ENCODE measurements around the gene CRADD. TPM values are rescaled to one million over a fixed set of nuclear protein-coding genes. Genes with fewer than 3 reads are reported as not detected.
"Not testable (repeated sequence)": the region's sequence is repeated elsewhere in the genome, so short reads cannot be mapped to it uniquely, and the experiment has no call there.

The CRADD gene
- total RNA-seq, 2 experiments from 2014 or later = 10.1 to 11.8 TPM

- CTCF ChIA-PET = no interaction called here
Observed at GRCh38 chr12:93750056-93750455, 72.9 kb downstream of the CRADD start.

DNA sequence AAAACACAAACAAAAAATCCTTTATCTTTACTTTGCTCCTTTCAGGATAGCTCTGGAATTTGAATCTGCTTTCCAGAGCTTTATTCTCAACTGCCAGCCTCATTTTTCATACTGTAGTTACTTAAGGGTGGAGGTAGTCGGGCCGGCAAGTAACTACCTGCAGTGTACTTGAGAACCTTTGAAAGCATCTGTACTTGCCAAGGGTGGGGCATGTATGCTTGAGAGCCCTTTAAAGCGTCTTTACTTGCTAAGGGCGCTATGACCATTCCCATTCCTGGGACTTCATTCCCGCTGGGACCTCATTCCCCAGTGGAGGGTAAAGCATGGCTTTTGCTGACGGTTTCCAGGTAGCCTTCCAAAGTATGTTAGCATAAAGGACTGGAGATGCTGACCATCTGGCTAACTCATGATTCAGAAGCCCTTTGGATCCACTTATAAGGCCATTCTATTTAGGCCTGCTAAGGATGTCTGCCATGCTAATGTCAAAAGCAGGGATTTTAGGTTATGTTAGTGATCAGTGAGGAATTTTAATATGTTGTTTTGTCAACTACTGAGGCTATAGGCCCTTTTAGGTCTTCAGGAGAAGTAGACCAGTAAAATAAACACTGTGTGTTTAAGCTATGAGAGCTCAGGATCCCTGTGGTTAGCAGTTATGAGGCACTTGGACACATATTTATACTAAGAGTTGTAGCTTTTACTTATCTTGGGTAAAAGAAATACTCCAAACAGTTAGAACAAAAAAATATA is 74.9 kb downstream of the CRADD start:
- ChIA-PET CTCF (no interaction called here), POLR2A (no interaction called here)

More at GRCh38 chr12:93750056-93750455, 72.9 kb downstream of the CRADD start:
- POLR2A ChIA-PET = no interaction called here

DNA sequence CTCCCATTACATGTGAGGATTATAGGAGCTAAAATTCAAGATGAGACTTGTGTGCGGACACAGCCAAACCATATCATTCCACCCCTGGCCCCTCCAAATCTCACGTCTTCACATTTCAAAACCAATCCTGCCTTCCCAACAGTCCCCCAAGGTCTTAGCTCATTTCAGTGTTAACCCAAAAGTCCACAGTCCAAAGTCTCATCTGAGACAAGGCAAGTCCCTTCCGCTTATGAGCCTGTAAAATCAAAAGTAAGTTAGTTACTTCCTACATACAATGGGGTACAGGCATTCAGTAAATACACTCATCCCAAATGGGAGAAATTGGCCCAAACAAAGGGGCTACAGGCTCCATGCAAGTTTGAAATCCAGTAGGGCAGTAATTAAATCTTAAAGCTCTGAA is 76.1 kb downstream of the CRADD start:
- ChIA-PET CTCF (no interaction called here), POLR2A (no interaction called here)

DNA sequence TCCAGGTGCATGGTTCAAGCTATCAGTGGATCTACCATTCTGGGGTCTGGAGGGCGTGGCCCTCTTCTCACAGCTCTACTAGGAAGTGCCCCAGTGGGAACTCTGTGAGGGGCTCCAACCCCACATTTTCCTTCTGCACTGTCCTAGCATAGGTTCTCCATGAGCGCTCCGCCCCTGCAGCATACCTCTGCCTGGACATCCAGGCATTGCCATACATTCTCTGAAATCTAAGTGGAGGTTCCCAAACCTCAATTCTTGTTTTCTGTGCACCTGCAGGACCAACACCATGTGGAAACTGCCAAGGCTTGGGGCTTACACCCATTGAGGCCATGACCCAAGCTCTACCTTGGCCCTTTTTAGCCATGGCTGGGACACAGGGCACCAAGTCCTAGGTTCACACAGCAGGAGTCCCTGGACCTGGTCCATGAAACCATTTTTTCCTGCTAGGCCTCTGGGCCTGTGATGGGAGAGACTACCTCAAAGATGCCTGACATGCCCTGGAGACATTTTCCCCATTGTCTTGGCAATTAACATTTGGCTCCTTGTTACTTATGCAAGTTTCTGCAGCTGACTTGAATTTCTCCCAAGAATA is 76.8 kb downstream of the CRADD start:
- CTCF ChIA-PET = no interaction called here
- POLR2A ChIA-PET = no interaction called here

- POLR2A ChIA-PET, CTCF ChIA-PET: not testable (repeated sequence)
Observed at GRCh38 chr12:93754859-93755258, 77.7 kb downstream of the CRADD start.

DNA sequence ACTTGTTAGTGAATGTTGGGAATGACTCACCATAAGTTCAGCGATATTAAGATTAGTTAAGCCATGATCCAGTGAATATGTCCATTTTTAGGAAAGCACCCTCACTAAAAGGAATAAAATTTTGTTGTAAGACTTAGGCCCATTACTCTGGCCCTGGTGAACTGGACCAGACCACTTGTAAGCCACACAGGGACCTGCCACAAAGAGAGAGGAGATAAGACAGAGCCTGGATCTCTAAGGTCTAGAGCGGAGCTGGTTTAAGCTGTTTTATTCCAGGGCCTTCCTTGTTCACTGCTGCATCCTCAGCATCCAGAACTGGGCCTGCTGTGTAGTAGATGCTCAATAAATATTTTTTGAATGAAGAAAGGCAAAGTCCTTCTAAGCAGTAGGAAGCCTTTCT is 79.1 kb downstream of the CRADD start:
- ChIA-PET POLR2A (no interaction called here), CTCF (no interaction called here)

- CTCF ChIA-PET = no interaction called here
- POLR2A ChIA-PET = no interaction called here
Observed at GRCh38 chr12:93757792-93758694, 80.9 kb downstream of the CRADD start.

DNA sequence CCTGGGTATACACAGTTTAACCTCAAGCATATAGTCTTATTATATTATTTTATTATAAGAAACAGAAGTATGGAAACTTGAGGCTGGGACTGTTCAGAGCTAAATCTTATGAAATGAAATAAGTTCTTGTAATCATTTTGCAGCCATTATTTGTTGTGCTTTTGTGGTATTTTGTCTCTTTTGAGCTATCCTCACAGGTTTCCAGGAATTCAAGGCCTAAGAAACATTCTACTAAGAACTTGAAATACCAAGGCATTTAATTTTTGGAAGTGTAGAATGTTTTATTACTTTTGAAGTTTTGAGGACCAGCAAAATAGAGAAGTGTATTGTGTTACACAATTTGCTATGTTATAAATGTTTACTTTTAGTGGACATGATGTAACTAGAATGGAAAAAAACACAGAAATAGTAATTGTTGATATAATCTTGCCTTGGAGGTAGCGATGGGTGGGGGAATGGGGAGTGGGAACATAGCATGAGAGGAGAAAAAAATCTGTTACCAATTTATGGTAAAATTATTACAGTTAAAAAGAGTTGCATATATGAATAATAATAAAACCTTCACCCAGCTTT is 81.7 kb downstream of the CRADD start:
- POLR2A ChIA-PET = no interaction called here
- CTCF ChIA-PET = interaction anchor here (1.0 kb wide), 1 partner anchor 342 kb away, joined by 3 read pairs; no protein-coding TSS in a partner anchor

DNA sequence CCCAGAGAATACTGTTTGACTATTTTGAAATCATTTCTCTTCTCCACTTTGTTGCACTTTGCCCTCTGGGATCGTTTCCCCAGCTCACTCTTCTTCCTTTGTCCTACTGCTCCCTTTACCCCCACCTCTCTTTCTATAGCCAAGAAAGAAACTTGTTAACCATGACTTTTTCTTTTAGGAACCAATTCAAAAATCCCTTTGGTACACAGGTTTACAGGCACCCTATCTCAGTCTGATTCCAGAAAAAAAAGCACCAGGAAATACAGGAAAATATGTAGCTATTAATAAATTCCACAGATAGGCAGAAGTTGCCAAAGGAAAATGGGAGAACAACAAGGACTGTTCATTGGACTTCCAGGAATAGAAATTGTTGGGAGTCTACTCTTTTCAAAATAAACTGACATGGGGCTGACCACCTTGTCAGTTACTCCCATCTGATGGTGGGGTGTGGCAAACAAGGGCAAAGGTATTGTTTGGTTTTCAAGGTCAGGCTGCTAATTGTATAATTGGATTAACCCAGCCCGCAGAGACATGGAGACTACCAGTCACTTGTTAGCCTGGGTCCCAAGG is 82.4 kb downstream of the CRADD start:
- ChIA-PET POLR2A (no interaction called here), CTCF (interaction anchor here (0.8 to 1.0 kb wide), 2 partner anchors 9 to 341 kb away, joined by 3 read pairs; no protein-coding TSS in a partner anchor)

DNA sequence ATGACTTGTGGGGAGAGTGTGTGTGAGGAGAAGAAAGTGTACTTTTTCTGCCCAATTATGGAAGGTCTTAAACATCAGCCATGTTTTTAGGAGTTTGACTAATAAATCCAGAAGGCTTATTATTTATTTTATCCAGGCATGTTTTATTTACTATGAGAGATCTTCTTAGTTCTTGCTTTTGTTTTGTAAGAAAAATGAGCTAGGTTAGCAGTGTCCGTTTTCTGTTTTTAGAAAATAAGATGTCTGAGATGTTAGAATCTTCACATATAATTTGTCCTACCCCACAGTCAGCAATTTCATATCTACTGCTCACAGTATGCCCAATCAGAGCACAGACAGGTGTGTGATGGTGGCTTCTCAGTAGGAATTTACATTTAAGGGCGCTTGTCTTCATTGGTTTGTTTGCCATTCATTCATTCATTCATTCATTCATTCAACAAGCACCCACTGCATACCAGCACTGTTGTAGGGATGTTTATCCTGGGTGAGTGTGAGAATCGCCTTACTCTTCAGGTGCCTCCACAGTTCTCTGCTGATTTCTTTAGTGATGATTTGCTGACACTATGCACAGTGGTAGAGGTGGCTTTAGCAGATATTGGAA is 83.2 kb downstream of the CRADD start:
- ChIA-PET CTCF (interaction anchor here (0.8 to 1.0 kb wide), 2 partner anchors 8 to 341 kb away, joined by 3 read pairs; no protein-coding TSS in a partner anchor), POLR2A (no interaction called here)

GRCh38 chr12:93762059-93762719 is 85.0 kb downstream of the CRADD start:
- ChIA-PET CTCF (interaction anchor here (0.9 to 1.2 kb wide), 3 partner anchors 21 to 340 kb away, joined by 3 to 6 read pairs (median 3); no protein-coding TSS in a partner anchor), POLR2A (no interaction called here)

DNA sequence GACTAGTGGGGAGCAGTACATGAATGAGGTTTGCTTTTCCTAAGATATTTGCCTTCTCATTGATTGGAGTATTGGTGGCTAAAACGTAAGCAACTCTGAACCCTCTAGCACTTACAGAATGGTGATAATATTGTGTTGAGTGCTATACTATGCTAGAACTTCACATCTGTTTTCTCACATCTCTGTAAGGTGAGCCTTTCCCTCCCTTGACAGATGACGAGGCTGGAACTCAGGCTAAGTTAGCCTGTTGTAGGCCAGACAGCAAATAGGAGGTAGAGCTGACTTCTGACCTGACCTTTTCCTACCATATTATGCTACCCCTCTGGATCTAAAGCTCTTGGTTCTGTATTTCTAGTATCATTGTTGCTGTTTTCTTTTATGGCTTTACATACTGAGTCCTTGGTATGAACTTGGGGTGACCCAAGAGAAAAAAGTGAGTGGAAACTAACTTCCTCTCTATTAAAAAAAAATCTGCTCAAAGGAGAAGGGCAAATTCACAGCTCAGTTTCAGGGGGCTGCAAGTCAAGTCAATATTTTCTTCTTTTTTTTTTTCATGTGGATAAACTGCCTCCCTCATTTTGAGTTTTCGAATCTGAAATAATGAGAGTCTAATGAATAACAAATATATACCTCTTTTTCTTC is 85.9 kb downstream of the CRADD start:
- ChIA-PET POLR2A (no interaction called here), CTCF (interaction anchor here (0.6 kb wide), 1 partner anchor 257 kb away, joined by 5 read pairs; no protein-coding TSS in a partner anchor)

DNA sequence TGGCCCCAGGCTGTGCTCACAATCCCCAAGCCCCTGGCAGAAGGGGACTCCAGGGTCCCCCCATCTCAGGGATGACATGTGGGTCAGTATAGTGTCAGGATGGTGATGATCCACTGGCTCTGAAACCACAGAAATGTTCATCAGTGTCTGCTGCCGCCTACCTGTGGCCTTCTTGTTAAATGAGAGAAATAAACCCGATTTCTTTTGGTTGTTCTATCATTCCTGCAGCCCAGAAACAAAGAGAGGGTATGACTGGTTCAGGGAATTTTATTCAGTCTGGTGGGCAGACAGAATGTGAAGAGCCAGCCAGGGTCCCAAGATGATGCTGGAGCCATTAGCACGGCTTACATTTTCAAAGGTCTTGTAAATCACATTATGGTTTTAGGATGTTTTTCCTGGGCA is 86.6 kb downstream of the CRADD start:
- ChIA-PET POLR2A (no interaction called here), CTCF (no interaction called here)

- ChIA-PET CTCF (interaction anchor here (0.9 to 4.9 kb wide), 6 partner anchors 19 to 335 kb away, joined by 3 to 51 read pairs (median 4); no protein-coding TSS in a partner anchor), POLR2A (no interaction called here)
Observed at GRCh38 chr12:93766371-93766770, 89.2 kb downstream of the CRADD start.

GRCh38 chr12:93766796-93767523 is 89.8 kb downstream of the CRADD start:
- CTCF ChIA-PET = interaction anchor here (0.5 to 4.9 kb wide), 9 partner anchors 18 to 776 kb away, joined by 3 to 51 read pairs (median 4); no protein-coding TSS in a partner anchor
- POLR2A ChIA-PET = no interaction called here

- CTCF ChIA-PET = interaction anchor here (0.5 to 4.9 kb wide), 6 partner anchors 18 to 776 kb away, joined by 3 to 51 read pairs (median 4); no protein-coding TSS in a partner anchor
- POLR2A ChIA-PET = no interaction called here
Observed at GRCh38 chr12:93767524-93767863, 90.3 kb downstream of the CRADD start.

GRCh38 chr12:93772003-93772700 is 95.0 kb downstream of the CRADD start:
- ChIA-PET CTCF (no interaction called here), POLR2A (no interaction called here)
